ES-I3 (cell line): Measurements from ENCODE around the gene C11orf68.
"Not testable (repeated sequence)": the region's sequence is repeated elsewhere in the genome, so short reads cannot be mapped to it uniquely, and the experiment has no call there.

Source experiments
- H3K36me3 ChIP-seq: 2 replicates; pipeline ENCODE4 v1.6.1; 2013; ENCODE audit warnings: mild to moderate bottlenecking, low read length, control low read depth, moderate library complexity; ENCODE audit not compliant: insufficient read depth
- H3K4me1 ChIP-seq: 2 replicates; pipeline ENCODE4 v1.6.1; 2013; ENCODE audit warnings: mild to moderate bottlenecking, control low read depth, low read length; ENCODE audit not compliant: insufficient read depth
- H3K9ac ChIP-seq: 2 replicates; pipeline ENCODE4 v1.6.1; 2013; ENCODE audit warnings: low read depth, mild to moderate bottlenecking, low read length, moderate library complexity
- H3K9me3 ChIP-seq: 2 replicates; pipeline ENCODE4 v1.6.1; 2013; ENCODE audit warnings: mild to moderate bottlenecking, low read length, moderate library complexity; ENCODE audit not compliant: control insufficient read depth, insufficient read depth

Gene C11orf68

DNA sequence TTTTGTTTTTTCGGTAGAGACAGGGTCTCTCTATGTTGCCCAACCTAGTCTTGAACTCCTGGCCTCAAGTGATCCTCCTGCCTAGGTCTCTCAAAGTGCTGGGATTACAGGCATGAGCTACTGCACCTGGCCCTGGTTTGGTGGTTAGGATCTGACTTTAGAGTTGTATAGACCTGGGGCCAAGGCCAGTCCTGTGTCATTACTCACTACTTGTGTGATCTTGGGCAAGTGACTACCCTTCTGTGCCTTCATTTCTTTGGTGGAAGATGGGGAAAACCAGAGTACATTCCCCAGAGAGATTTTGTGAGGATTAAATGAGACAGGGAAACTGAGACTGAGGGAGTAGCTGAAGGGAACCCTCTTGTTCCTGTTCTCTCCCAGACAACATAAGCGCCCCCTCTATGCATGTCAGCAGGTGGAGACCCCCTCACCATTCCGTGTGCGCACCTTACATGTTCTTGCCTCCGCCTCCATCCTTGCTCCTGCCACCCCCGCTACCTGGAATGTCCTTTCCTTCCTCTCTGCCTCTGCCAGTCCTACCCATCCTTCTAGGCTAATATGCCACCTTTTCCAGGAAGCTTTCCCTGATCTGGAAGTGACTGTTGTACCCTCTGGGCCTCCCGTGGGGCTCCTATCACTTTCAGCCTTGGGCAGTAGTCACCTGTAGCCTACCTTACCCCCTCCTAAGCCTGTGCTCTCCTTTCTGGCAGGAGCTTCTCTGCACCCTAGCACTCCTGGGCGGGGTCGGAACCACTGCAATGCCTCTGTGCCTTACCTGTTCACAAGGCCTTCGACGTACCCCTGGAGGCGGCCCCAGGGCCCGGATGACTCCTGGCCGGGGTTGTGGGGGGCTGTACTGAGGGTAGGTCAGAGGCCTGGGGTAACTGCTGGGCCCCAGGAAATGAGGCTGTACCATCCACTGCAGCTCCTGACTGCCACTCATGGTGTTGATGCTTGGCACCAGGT is 22.5 kb downstream of the C11orf68 start:
- H3K9ac ChIP-seq: no peak overlapping the region
- H3K36me3 ChIP-seq: peaks cover 5% of the 10 kb centered on the region; the same call in 1 of the 2 replicates
- no peaks in the 10 kb centered on the region; the same call in 1 of the 2 replicates for H3K4me1 ChIP-seq
- no peaks in the 10 kb centered on the region for H3K9me3 ChIP-seq

DNA sequence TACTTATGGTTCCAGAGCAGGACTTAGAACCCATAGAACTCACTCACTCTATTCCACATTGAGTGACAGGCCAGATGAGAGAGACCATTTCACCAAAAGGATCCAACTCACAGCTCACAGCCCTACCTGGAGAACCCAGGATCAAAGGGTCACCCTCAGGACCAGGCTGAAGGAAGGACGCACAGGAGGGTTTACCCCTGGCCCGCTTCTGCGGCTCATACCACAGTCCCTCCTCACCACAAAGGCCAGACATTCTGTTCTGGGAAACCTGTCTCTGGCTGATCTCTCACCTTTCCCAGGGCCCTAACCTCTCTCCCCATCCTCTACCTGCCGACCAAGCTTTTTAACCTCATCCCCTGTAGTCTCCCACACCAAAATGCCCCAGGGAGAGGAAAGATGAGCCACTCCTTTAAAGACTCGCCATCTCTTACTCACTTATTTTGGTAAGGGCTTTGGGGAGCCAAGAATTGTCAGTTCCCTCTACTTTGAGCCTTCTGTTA is 23.3 kb downstream of the C11orf68 start:
- H3K9me3 ChIP-seq: no peaks in the 10 kb centered on the region
- H3K9ac ChIP-seq: no peak overlapping the region
- H3K36me3 ChIP-seq: peaks cover 5% of the 10 kb centered on the region; the same call in 1 of the 2 replicates
- H3K4me1 ChIP-seq: no peaks in the 10 kb centered on the region; the same call in 1 of the 2 replicates

DNA sequence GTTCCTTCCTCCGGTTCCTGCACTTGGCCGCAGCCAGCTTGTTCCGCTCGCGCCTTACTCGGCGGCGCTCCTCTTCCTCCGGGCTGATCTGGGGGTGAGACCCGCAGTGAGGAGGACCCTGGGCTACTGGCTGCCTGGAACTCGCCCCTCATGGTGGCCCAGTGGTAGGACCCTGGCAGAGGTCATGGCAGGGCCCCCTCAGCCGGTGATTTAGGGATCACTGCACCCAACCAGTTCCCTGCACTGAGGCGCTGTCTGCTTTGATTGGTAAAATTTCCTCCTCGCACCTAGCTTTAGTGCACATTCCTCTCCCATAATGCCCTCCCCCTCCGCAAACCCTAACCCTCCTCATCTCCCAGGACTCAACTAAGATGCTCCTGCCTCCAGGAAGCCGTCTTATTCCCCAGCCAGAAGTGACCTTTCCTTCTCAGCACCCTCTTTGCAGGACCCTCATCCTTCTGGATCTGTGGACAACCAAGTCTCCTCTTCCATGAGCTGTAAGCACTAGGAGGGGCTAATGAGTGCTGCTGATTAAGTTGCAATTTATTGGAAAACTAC is 24.7 kb downstream of the C11orf68 start:
- H3K4me1 ChIP-seq: peaks cover 7% of the 10 kb centered on the region; the same call in 1 of the 2 replicates
- H3K9me3 ChIP-seq: no peaks in the 10 kb centered on the region
- H3K36me3 ChIP-seq: peaks cover 5% of the 10 kb centered on the region; the same call in 1 of the 2 replicates
- H3K9ac ChIP-seq: no peak overlapping the region

DNA sequence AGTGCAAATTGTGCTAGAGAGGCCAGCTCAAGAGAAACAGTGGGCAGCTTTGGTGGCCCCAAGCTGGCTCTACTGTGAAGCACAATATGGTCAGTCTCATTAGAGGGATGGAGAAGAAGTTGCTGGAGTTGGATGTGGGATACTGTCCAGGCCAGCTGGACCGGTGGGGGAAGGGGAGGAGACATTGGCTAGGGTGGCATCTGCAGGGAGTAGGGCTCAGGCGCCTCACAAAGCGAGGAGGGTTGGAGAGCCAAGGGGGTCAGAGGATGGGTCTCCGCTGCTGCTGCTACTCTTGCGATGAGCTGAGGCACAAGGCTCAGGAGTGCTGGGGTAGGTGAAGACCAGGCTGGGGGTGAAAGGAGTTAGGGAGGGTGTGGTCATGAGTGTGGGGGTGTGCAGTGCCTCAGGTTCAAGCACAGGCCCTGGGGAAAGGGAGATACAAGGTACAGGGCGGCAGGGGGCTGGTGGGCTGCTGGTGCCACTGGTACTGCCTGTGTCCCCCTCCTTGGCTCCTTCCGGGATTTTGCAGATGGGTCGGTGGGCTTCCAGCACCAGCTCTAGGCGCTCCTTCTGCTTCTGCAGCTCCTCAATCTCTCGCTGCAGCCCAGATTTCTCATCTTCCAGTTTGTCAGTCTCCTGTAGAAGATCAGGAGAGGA is 26.1 kb downstream of the C11orf68 start:
- H3K36me3 ChIP-seq: peaks cover 5% of the 10 kb centered on the region; the same call in 1 of the 2 replicates

DNA sequence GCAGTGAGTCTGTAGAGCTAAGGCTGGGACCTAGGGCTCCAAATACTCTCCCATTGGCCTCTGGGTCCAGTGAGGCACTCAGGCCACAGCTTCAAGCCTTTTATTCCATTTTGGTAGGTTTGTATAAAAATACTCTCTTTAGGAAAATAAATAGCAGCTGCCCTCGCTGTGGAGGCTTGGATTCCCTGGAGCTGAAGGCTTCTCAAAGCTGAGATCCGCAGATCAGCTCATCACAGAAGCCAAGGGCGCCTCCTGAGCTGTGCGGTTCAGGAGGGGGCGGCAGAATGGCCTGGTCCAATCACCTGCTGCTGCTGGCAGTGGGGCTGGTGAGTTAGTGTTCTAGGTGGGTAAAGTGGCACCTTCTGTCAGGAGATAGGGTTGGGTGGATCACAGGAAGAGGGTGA is 26.7 kb downstream of the C11orf68 start:
- not testable (repeated sequence) for H3K9me3 ChIP-seq, H3K36me3 ChIP-seq, H3K4me1 ChIP-seq
- H3K9ac ChIP-seq: peak overlapping the region; percentile 83; the same call in 1 of the 2 replicates

More for the DNA sequence above, 26.1 kb downstream of the C11orf68 start:
- Histone ChIP-seq H3K4me1 (peaks cover 7% of the 10 kb centered on the region; the same call in 1 of the 2 replicates), H3K9me3 (no peaks in the 10 kb centered on the region), H3K9ac (no peak overlapping the region)

DNA sequence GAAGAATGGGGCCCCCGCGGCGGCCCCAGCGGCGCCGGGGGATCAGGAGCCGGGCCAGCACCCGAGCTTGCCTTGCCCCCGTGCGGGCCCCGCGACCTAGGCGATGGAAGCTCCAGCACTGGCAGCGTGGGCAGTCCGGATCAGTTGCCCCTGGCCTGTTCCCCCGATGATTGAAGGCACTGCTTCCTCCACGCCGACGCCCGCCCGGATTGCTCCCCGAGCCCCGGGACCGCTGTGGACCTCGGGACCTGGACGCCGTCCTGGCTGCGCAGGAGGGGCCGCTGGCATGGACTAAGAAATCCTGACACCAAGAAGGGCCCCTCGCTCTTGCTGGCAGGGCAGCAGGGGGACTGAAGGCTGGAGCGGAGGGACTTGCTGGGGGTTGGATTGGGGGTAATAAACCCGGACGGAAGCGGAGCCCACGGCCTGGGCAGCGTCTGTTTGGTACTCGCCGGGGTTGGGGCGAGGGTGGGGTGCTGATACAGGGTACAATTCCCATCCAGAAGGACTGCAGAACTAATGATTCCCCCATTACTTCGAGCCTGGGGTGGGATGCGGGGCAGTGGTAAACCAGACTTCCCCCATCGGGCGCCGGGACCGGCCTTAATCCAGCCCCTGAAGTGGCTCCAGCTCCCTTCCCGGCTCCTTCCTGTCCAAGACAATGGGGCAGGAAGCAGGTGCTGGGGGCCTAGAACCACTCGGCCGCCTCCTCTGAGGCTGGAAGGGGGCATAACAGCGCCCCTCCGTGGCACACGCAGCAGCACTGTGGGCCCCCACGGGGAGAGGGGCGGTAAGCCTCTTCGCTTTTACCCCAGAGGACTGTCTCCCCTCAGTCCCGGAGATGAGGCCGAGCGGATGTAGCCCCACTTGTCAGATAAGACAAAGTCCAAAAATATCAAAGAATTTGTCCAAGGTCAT is 27.4 kb downstream of the C11orf68 start:
- H3K36me3 ChIP-seq: peaks cover 7% of the 10 kb centered on the region
- peaks cover 10% of the 10 kb centered on the region for H3K4me1 ChIP-seq
- H3K9me3 ChIP-seq: no peaks in the 10 kb centered on the region
- peak overlapping the region; percentile 83 for H3K9ac ChIP-seq

DNA sequence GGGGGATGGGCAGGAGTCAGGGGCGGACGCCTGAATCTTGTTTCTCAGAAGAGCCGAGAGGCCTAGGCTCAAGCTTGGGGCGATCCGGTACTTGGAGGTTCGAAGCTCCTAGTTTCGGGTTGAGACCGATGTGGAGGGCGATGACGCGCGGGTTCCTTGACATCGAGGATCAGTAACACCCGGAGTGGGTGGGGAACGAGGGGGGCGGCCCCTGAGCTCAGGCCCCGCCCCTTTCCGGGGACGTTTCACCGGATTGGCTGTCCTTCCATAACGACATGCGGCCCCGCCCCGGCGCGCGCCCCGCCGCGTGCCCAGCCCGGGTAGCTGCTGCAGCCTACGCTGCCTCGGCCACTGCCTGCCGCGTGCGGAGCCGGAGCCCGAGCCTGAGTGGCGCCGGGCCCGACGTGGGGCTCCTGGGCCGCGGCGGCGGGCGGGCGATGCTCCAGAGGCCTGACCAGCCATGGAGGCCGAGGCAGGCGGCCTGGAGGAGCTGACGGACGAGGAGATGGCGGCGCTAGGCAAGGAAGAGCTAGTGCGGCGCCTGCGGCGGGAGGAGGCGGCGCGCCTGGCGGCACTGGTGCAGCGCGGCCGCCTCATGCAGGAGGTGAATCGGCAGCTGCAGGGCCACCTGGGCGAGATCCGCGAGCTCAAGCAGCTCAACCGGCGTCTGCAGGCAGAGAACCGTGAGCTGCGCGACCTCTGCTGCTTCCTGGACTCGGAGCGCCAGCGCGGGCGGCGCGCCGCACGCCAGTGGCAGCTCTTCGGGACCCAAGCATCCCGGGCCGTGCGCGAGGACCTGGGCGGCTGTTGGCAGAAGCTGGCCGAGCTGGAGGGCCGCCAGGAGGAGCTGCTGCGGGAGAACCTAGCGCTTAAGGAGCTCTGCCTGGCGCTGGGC is 28.3 kb downstream of the C11orf68 start, which contains the start of gene CCDC85B:
TSS of gene CCDC85B (plus strand) at position 350 of the 895 bp plus-strand sequence. CDS start at position 461, 111 bp downstream.
- Histone ChIP-seq H3K9me3 (no peaks in the 10 kb centered on the region), H3K36me3 (peaks cover 9% of the 10 kb centered on the region), H3K4me1 (peaks cover 10% of the 10 kb centered on the region), H3K9ac (peak within 1 kb of the TSS; percentile 83)

DNA sequence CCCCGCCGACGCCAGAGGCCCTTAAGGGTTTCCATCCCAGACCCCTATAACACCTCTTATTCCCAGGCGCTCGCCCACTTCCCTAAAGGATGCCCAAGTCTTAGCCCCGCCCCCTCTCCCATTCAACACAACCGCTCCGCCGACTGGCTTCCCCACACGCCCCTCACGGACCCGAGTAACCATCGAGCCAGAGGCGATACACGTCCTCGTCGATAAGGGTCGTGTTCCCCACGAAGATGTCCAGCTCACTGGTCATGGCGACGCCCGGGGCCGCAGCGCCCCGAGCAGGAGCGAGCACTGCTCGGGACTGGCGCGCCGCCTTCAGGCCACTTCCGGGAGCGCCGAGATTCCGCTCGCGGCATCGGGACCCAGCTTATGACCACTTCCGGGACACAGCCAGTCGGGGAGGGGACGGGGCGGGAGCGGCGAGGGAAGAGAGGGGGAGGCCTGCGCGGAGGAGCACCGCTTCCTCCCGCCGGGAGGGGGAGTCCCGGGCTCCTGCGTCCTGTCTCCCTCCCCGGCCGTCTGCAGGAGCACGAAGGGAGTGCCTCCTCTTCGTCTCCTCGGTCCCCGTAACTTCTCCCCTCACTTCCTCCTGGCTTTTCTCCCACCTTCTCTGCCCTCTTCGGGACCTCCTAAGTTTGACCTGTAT is 30.6 kb downstream of the C11orf68 start, which contains the start of gene FIBP:
TSS of gene FIBP (minus strand) at position 309 of the 652 bp plus-strand sequence. CDS start at position 256, 53 bp downstream.
- Histone ChIP-seq H3K4me1 (peaks cover 12% of the 10 kb centered on the region), H3K9ac (peak within 1 kb of the TSS; percentile 92), H3K9me3 (no peaks in the 10 kb centered on the region), H3K36me3 (peaks cover 26% of the 10 kb centered on the region)

DNA sequence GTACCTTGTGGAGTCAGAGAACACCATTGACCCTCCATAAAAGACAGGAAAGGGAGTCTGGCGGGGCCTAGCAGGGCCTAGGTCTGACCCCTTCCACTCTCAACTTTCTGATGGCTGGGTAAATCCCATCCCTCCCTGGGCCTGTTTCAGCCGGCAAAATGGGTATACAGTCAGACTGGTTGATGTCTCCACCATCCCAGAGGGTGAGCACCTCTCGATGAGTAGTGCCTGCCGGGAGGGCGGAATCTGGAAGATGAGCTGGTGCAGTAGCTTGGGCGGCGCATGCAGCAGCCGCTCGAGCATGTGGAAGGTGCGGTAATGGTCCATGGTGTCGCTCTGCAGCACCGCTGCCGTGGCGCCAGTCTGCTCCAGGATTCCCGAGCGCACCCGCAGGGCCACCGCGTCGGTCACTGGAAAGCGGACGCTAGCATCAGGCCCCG is 31.1 kb downstream of the C11orf68 start:
- H3K9ac ChIP-seq: peak overlapping the region; percentile 92
- H3K9me3 ChIP-seq: no peaks in the 10 kb centered on the region
- H3K36me3 ChIP-seq: peaks cover 26% of the 10 kb centered on the region
- peaks cover 12% of the 10 kb centered on the region for H3K4me1 ChIP-seq

DNA sequence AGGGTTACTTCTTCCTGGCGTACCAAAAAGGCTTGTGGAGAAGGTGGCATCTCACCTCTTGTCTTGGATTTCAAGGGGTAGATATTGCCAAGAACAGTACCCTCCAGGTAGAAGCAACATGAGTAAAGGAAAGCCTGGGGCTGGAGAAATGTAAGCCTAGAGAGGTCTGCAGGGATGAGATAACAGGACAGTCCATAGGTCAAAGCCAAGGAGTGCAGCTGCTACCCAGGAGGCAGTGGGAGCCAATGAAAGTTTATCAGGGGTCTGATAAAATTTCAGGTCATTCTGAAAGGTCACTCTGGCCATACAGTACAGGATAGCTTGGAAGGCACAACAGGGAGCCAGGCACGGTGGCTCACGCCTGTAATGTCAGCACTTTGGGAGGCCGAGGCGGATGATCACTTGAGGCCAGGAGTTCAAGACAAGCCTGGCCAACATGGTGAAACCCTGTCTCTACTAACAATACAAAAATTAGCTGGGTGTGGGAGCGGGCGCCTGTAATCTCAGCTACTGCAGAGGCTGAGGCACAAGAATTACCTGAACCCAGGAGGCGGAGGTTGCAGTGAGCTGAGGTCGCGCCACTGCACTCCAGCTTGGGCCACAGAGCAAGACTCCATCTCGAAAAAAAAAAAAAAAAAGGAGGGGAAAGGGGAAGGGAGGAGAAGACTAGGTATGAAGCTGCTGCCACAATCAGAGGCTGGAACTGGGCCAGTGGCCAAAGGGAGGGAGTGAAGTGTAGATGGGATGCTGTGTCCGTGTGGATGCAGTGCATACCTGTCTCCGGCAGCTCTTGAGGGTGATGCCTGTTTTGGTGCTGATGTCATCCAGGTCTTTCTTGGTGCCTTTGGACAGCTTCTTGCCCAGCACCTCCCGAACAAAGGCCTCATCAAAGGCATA is 31.8 kb downstream of the C11orf68 start:
- Histone ChIP-seq H3K36me3 (peaks cover 26% of the 10 kb centered on the region), H3K9ac (peak overlapping the region; percentile 92), H3K4me1 (peaks cover 12% of the 10 kb centered on the region), H3K9me3 (no peaks in the 10 kb centered on the region)

DNA sequence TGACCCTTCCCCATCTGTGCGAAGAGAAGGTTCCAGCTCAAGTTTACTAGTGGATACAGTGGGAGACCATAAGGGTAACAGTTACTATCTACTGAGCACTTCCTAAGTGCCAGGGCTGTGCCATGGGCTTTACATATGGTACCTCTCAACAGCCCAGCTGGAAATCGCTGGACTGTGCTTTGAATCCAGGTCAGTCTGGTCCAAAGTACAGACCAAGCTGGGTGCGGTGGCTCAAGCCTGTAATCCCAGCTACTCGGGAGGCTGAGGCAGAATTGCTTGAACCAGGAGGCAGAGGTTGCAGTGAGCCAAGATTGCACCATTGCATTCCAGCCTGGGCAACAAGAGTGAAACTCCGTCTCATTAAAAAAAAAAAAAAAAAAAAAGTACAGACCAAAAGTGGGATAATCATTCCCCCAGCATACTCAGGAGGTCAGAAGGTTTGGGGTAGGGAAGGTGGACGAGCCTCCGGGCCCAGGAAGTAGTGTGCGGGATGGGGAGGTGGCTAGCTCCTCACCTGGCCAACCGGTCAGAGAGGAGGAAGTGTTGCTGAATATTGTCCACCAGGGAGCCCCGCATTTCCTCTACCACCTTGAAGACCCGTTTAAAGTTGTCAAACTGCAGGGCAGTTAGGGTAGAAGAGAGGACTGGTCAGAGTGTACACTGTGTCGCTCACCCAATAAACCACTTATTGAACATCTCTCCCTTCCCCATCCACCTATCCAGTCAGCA is 32.9 kb downstream of the C11orf68 start:
- Histone ChIP-seq H3K36me3 (peaks cover 26% of the 10 kb centered on the region), H3K4me1 (peaks cover 12% of the 10 kb centered on the region), H3K9me3 (no peaks in the 10 kb centered on the region), H3K9ac (no peak overlapping the region)
